AG10803 (cell line): ENCODE data around the gene CD180.

Experiments
- DNase-seq: peaks from one replicate; pipeline ENCODE4 v3.0.0; 2010; ENCODE audit warnings: low read depth
- H3K4me3 ChIP-seq: 2 replicates; pipeline ENCODE4 v1.5.1; 2011; ENCODE audit warnings: mild to moderate bottlenecking, low read length, control low read depth
- TF ChIP-seq, protein P1 (sequence below): conservative IDR thresholded peaks from 2 replicates; pipeline ENCODE4 v1.5.1; 2011; ENCODE audit warnings: mild to moderate bottlenecking, low read length, control low read depth, inconsistent platforms

CD180 gene

DNA sequence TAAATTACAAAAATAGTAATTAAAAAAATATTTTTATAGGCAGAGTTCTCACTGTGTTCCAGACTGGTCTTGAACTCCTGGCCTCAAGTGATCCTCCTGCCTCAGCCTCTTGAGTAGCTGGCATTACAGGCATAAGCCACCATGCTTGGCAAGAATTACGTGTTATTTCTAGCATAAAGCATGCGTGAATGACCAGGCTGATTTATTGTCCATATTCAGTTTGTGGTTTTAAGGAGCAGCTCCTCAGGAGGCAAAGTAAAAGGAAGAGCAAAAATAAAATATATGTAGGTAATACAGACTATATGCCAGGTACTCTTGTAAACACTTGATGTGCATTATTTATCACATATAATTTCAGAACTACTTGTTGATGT lies 7.1 kb upstream of the CD180 start:
- no peak overlapping the region for H3K4me3 ChIP-seq
- peak; percentile 3 for DNase-seq
- TF ChIP-seq, protein P1, sequence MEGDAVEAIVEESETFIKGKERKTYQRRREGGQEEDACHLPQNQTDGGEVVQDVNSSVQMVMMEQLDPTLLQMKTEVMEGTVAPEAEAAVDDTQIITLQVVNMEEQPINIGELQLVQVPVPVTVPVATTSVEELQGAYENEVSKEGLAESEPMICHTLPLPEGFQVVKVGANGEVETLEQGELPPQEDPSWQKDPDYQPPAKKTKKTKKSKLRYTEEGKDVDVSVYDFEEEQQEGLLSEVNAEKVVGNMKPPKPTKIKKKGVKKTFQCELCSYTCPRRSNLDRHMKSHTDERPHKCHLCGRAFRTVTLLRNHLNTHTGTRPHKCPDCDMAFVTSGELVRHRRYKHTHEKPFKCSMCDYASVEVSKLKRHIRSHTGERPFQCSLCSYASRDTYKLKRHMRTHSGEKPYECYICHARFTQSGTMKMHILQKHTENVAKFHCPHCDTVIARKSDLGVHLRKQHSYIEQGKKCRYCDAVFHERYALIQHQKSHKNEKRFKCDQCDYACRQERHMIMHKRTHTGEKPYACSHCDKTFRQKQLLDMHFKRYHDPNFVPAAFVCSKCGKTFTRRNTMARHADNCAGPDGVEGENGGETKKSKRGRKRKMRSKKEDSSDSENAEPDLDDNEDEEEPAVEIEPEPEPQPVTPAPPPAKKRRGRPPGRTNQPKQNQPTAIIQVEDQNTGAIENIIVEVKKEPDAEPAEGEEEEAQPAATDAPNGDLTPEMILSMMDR: no peak

DNA sequence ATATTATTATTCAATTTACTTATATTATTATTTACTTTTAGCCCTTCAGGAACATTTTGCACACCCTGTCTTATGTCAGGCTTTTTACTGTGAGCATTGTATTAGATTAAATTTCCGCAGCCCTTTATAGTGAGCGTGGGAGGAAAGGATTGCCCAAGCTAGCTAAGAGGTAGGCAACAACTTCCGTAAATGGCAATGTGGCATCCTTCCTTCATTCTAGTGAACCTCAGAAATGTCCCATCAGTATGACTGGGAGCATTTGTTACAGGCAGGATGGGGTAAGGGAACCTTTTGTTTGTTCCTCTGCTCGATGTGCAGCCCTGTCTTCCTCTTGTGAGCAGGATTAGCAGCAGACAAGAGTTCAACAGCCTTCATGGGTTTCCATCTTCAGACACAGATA lies 6.2 kb upstream of the CD180 start:
- no peak for DNase-seq
- H3K4me3 ChIP-seq: no peak overlapping the region
- TF ChIP-seq, protein P1: no peak

DNA sequence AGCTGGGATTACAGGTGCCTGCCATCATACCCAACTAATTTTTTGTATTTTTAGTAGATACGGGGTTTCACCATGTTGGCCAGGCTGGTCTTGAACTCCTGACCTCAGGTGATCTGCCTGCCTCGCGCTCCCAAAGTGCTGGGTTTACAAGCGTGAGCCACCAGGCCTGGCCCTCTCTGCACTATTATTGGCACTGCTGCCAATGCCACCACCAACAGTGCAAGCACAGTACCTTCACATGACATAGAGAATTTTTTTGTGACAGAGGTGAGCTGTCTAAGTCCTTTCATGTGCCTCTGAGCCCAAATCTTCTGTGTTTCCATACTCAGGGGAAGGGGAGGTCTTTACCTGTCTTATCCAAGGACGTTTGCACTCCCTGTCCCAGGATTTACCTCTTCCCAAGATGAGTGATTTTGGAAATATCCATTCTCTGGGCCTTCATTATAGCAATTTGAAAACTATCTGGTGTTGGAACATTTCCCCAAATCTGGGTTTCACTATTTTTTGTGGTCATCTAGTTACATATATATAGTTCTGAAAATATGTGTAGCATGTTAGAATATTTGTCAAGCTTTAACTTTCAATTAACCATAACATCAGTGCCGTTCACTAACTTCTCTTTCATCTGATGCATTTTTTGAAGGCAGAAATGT lies 5.4 kb upstream of the CD180 start:
- H3K4me3 ChIP-seq: no peak overlapping the region
- DNase-seq: no peak
- TF ChIP-seq, protein P1: no peak

DNA sequence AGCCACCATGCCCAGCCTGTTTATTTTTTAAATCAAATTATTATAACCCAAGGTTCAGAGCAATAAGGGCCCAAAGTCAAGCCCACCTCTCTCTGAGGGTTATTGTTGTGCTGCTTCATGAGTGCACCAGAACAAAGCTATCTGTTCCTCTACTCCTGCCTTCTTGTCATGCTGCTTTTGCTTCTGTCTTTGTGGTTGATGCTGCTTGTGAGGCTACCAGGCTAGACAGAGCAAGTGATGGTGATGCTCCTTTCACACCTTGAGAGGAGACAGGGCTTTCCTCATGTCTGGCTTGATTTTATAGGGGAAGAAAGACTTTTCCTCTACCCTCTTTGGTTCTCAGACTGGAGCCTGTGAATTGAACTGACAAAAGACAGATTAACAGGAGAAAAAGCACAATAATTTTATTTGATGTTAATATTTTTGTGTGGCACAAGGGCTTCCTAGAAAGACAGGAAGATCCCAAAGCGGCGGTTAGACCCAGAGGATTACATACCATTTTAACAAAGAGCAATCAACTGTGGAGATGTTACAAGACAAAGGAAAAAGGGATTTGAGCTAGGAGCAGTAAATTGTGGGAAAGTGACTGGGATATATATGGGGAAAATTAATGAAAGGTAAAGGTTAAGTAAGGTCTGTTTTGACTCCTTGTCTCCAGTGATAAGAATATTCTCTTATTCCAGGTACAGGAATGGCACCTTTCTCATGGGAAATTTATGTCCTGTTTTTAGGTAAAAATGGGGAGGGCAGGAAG lies 4.4 kb upstream of the CD180 start:
- TF ChIP-seq, protein P1: no peak
- no peak for DNase-seq
- H3K4me3 ChIP-seq: no peak overlapping the region

DNA sequence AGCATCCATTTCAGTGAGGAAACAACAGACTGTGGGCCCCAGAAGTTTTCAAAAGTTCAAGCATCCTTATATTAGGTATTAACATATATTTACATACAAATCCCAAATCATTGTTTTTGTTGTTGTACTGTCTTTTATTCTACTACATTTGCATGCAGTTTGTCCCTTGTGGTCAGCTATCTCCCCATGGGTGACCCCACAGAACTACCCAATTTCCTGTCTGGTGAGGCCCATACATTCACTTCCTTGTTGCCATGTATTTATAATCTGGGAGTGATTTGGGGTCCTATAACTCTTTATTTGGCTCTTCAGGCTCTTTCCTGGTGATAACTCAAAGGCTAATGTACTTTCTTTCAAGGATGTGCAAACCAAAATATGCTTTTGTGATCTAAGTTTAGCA lies 3.3 kb upstream of the CD180 start:
- no peak overlapping the region for H3K4me3 ChIP-seq
- no peak for DNase-seq
- TF ChIP-seq, protein P1: no peak

DNA sequence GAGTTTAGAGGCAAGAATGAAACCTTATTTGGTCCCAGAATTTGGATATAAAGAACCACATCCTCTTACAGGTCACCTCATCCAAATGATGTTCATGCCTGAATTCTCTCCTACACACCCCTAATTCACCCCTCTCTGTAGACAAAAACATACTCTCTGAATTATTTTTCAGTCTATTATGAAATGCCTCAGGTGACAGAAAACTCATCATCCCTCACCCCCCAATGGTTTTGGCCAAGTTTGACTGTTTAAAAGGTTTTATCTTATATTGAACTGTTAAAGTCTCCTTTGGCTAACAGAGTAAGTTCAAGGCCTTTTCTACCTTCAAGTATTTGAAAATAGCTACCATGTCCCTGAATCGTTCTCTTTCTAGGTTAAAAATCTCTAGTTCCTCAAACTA lies 2.3 kb upstream of the CD180 start:
- no peak overlapping the region for H3K4me3 ChIP-seq
- TF ChIP-seq, protein P1: no peak
- DNase-seq: no peak

DNA sequence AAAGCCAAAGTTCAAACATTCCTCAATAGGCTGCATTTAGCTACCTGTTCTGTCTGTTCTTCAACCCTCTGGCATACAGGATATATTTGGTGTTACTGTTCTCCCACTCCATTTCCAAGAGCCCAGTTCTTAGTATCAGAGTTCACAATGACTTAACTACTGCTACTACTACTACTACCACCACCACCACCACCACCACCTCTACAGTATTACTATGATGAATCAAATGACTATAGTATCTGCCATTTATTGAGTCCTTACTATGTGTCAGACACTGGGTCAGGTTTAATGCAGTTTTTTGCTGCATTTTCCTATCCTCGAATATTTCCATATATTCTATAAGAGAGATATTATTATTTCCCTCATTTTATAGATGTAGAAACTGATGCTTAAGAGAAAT lies 937 bp upstream of the CD180 start:
- TF ChIP-seq, protein P1: no peak
- DNase-seq: no peak
- no peak overlapping the region for H3K4me3 ChIP-seq
